GM18858 (cell line): ENCODE results near the gene CFB.
A peak's percentile ranks its signal among the peaks of the same experiment; 100 is the strongest.

Source experiments
- ATAC-seq: cut with Tn5 transposase; IDR thresholded peaks from one replicate; pipeline ENCODE4 v1.9.1; 2021; ENCODE audit not compliant: unreplicated experiment

The CFB gene

GRCh38 chr6:31948306-31948705 lies 2.4 kb downstream of the CFB start:
- ATAC-seq, result no peak

GRCh38 chr6:31948753-31949413 lies 3.0 kb downstream of the CFB start:
- no peak for ATAC-seq

GRCh38 chr6:31949926-31950548 lies 4.1 kb downstream of the CFB start:
- ATAC-seq, result no peak

GRCh38 chr6:31952140-31952805 lies 6.4 kb downstream of the CFB start:
- ATAC-seq, result no peak

GRCh38 chr6:31952890-31953289 lies 7.0 kb downstream of the CFB start:
- ATAC-seq, result no peak

GRCh38 chr6:31954511-31954910 lies 8.6 kb downstream of the CFB start:
- no peak for ATAC-seq

- ATAC-seq, result no peak
These were observed 10.9 kb downstream of the CFB start for GRCh38 chr6:31956796-31957195.

GRCh38 chr6:31958412-31958740 lies 12.5 kb downstream of the CFB start:
- ATAC-seq, result no peak

- peak; percentile 87 for ATAC-seq
These were observed 13.1 kb downstream of the CFB start, which contains the start of the genes NELFE and SKIC2 for GRCh38 chr6:31958741-31959739. TSS of gene NELFE (minus strand) at chr6:31958971. CDS start at chr6:31958446, 525 bp downstream. TSS of gene SKIC2 (plus strand) at chr6:31959175. CDS start at chr6:31959193, 18 bp downstream.

GRCh38 chr6:31961616-31962015 lies 15.7 kb downstream of the CFB start:
- ATAC-seq, result no peak

- ATAC-seq, result no peak
These were observed 18.0 kb downstream of the CFB start for GRCh38 chr6:31963921-31964320.

GRCh38 chr6:31965700-31966099 lies 19.8 kb downstream of the CFB start:
- no peak for ATAC-seq

GRCh38 chr6:31966506-31966905 lies 20.6 kb downstream of the CFB start:
- no peak for ATAC-seq

- ATAC-seq, result no peak
These were observed 21.4 kb downstream of the CFB start for GRCh38 chr6:31966997-31967925.

- ATAC-seq, result no peak
These were observed 22.0 kb downstream of the CFB start for GRCh38 chr6:31967926-31968320.

GRCh38 chr6:31968326-31968725 lies 22.4 kb downstream of the CFB start:
- no peak for ATAC-seq

- ATAC-seq, result no peak
These were observed 23.2 kb downstream of the CFB start for GRCh38 chr6:31968791-31969711.

- no peak for ATAC-seq
These were observed 24.1 kb downstream of the CFB start for GRCh38 chr6:31969712-31970603.
